ENCODE measurements around the gene ANP32B. TPM values are rescaled to one million over a fixed set of nuclear protein-coding genes. Genes with fewer than 3 reads are reported as not detected.

ANP32B gene
- total and polyA plus RNA-seq, 2 experiments from 2014 or later: 13.1 to 114 TPM

DNA sequence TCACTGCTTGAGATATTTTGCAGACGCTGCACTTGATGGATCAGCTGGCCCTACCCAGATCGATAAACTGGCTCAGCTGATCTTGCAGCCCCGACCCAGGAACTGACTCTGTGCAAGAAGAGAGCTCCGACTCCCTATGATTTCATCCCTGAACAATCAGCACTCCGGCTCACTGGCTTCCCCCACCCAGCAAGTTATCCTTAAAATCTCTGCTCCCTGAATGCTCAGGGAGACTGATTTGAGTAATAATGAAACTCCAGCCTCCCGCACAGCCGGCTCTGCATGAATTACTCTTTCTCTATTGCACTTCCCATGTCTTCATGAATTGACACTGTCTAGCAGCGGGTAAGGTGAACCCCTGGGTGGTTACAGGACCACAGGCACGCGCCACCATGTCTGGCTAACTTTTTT lies 56.5 kb downstream of the ANP32B start:
- Mint-ChIP-seq H3K9me3 (no peaks in the 10 kb centered on the region), H3K4me3 (no peak overlapping the region), H3K36me3 (ENCODE audit: low read depth) (no peaks in the 10 kb centered on the region), H3K4me1 (peaks cover 8% of the 10 kb centered on the region; the same call in 2 of the 3 replicates), H3K27me3 (ENCODE audit: insufficient read depth, low read depth, poor library complexity) (peaks cover 9% of the 10 kb centered on the region), H3K27ac (no peak overlapping the region)
- Histone ChIP-seq H4K20me1 (replicated peaks; ENCODE audit: insufficient read depth) (no peaks in the 10 kb centered on the region), H3K36me3 (ENCODE audit: insufficient read depth) (no peaks in the 10 kb centered on the region), H2AFZ (0 out of 2 replicates have a peak overlapping the region, but pooled peaks have one; percentile 32), H3K4me1 (ENCODE audit: insufficient read depth) (no peaks in the 10 kb centered on the region), H3K4me2 (no peak overlapping the region), H3K9me2 (ENCODE audit: insufficient read depth) (no peaks in the 10 kb centered on the region), H3K4me3 (no peak overlapping the region), H3K27me3 (ENCODE audit: insufficient read depth) (no peaks in the 10 kb centered on the region), H3K79me2 (replicated peaks; ENCODE audit: insufficient read depth) (no peaks in the 10 kb centered on the region), H3F3A (replicated peaks; ENCODE audit: low read depth) (no peaks in the 10 kb centered on the region), H3K27ac (ENCODE audit: low read depth) (no peak overlapping the region)
- ATAC-seq: no peak
- DNase-seq (ENCODE audit: low spot score): no peak
- no peak for TF ChIP-seq CREB1 (CRISPR knock-in tag; IDR thresholded peaks at IDR 0.05; ENCODE audit: low read depth)
- TF ChIP-seq, protein P1, sequence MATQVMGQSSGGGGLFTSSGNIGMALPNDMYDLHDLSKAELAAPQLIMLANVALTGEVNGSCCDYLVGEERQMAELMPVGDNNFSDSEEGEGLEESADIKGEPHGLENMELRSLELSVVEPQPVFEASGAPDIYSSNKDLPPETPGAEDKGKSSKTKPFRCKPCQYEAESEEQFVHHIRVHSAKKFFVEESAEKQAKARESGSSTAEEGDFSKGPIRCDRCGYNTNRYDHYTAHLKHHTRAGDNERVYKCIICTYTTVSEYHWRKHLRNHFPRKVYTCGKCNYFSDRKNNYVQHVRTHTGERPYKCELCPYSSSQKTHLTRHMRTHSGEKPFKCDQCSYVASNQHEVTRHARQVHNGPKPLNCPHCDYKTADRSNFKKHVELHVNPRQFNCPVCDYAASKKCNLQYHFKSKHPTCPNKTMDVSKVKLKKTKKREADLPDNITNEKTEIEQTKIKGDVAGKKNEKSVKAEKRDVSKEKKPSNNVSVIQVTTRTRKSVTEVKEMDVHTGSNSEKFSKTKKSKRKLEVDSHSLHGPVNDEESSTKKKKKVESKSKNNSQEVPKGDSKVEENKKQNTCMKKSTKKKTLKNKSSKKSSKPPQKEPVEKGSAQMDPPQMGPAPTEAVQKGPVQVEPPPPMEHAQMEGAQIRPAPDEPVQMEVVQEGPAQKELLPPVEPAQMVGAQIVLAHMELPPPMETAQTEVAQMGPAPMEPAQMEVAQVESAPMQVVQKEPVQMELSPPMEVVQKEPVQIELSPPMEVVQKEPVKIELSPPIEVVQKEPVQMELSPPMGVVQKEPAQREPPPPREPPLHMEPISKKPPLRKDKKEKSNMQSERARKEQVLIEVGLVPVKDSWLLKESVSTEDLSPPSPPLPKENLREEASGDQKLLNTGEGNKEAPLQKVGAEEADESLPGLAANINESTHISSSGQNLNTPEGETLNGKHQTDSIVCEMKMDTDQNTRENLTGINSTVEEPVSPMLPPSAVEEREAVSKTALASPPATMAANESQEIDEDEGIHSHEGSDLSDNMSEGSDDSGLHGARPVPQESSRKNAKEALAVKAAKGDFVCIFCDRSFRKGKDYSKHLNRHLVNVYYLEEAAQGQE (IDR thresholded peaks at IDR 0.05; ENCODE audit: unreplicated experiment): no peak
- TF ChIP-seq, protein P2, sequence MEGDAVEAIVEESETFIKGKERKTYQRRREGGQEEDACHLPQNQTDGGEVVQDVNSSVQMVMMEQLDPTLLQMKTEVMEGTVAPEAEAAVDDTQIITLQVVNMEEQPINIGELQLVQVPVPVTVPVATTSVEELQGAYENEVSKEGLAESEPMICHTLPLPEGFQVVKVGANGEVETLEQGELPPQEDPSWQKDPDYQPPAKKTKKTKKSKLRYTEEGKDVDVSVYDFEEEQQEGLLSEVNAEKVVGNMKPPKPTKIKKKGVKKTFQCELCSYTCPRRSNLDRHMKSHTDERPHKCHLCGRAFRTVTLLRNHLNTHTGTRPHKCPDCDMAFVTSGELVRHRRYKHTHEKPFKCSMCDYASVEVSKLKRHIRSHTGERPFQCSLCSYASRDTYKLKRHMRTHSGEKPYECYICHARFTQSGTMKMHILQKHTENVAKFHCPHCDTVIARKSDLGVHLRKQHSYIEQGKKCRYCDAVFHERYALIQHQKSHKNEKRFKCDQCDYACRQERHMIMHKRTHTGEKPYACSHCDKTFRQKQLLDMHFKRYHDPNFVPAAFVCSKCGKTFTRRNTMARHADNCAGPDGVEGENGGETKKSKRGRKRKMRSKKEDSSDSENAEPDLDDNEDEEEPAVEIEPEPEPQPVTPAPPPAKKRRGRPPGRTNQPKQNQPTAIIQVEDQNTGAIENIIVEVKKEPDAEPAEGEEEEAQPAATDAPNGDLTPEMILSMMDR (conservative IDR thresholded peaks at IDR 0.05; ENCODE audit: low read depth in 2 of 2): no peak
- no peak for TF ChIP-seq ZNF331 (CRISPR knock-in tag; IDR thresholded peaks at IDR 0.05; ENCODE audit: low read depth)
- TF ChIP-seq NANOG (IDR thresholded peaks at IDR 0.05; ENCODE audit: borderline replicate concordance): no peak
- TF ChIP-seq, protein P3, sequence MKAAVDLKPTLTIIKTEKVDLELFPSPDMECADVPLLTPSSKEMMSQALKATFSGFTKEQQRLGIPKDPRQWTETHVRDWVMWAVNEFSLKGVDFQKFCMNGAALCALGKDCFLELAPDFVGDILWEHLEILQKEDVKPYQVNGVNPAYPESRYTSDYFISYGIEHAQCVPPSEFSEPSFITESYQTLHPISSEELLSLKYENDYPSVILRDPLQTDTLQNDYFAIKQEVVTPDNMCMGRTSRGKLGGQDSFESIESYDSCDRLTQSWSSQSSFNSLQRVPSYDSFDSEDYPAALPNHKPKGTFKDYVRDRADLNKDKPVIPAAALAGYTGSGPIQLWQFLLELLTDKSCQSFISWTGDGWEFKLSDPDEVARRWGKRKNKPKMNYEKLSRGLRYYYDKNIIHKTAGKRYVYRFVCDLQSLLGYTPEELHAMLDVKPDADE (IDR thresholded peaks at IDR 0.05): no peak
- no peak for TF ChIP-seq EZH2 (IDR thresholded peaks at IDR 0.05; ENCODE audit: low read depth, unreplicated experiment)
- TF ChIP-seq JUNB (IDR thresholded peaks at IDR 0.05; ENCODE audit: unreplicated experiment): no peak
- TF ChIP-seq ZNF114 (CRISPR knock-in tag; IDR thresholded peaks at IDR 0.05): no peak
- TF ChIP-seq POLR2AphosphoS5 (IDR thresholded peaks at IDR 0.05; ENCODE audit: low read depth): no peak
- no peak for TF ChIP-seq STAT1 (IDR thresholded peaks at IDR 0.05; ENCODE audit: unreplicated experiment)
- TF ChIP-seq, protein P4, sequence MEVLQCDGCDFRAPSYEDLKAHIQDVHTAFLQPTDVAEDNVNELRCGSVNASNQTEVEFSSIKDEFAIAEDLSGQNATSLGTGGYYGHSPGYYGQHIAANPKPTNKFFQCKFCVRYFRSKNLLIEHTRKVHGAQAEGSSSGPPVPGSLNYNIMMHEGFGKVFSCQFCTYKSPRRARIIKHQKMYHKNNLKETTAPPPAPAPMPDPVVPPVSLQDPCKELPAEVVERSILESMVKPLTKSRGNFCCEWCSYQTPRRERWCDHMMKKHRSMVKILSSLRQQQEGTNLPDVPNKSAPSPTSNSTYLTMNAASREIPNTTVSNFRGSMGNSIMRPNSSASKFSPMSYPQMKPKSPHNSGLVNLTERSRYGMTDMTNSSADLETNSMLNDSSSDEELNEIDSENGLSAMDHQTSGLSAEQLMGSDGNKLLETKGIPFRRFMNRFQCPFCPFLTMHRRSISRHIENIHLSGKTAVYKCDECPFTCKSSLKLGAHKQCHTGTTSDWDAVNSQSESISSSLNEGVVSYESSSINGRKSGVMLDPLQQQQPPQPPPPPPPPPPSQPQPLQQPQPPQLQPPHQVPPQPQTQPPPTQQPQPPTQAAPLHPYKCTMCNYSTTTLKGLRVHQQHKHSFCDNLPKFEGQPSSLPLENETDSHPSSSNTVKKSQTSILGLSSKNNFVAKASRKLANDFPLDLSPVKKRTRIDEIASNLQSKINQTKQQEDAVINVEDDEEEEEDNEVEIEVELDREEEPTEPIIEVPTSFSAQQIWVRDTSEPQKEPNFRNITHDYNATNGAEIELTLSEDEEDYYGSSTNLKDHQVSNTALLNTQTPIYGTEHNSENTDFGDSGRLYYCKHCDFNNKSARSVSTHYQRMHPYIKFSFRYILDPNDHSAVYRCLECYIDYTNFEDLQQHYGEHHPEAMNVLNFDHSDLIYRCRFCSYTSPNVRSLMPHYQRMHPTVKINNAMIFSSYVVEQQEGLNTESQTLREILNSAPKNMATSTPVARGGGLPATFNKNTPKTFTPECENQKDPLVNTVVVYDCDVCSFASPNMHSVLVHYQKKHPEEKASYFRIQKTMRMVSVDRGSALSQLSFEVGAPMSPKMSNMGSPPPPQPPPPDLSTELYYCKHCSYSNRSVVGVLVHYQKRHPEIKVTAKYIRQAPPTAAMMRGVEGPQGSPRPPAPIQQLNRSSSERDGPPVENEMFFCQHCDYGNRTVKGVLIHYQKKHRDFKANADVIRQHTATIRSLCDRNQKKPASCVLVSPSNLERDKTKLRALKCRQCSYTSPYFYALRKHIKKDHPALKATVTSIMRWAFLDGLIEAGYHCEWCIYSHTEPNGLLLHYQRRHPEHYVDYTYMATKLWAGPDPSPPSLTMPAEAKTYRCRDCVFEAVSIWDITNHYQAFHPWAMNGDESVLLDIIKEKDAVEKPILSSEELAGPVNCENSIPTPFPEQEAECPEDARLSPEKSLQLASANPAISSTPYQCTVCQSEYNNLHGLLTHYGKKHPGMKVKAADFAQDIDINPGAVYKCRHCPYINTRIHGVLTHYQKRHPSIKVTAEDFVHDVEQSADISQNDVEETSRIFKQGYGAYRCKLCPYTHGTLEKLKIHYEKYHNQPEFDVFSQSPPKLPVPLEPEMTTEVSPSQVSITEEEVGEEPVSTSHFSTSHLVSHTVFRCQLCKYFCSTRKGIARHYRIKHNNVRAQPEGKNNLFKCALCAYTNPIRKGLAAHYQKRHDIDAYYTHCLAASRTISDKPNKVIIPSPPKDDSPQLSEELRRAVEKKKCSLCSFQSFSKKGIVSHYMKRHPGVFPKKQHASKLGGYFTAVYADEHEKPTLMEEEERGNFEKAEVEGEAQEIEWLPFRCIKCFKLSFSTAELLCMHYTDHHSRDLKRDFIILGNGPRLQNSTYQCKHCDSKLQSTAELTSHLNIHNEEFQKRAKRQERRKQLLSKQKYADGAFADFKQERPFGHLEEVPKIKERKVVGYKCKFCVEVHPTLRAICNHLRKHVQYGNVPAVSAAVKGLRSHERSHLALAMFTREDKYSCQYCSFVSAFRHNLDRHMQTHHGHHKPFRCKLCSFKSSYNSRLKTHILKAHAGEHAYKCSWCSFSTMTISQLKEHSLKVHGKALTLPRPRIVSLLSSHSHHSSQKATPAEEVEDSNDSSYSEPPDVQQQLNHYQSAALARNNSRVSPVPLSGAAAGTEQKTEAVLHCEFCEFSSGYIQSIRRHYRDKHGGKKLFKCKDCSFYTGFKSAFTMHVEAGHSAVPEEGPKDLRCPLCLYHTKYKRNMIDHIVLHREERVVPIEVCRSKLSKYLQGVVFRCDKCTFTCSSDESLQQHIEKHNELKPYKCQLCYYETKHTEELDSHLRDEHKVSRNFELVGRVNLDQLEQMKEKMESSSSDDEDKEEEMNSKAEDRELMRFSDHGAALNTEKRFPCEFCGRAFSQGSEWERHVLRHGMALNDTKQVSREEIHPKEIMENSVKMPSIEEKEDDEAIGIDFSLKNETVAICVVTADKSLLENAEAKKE (CRISPR knock-in tag; IDR thresholded peaks at IDR 0.05): no peak
- no peak for TF ChIP-seq EZH2phosphoT487 (IDR thresholded peaks at IDR 0.05; ENCODE audit: unreplicated experiment)

All from GM23338 (cell line).